Mucosa of descending colon (tissue), 3 donors: ENCODE results near the gene OR2M3. TPM values are rescaled to one million over a fixed set of nuclear protein-coding genes. Genes with fewer than 3 reads are reported as not detected.

Source experiments
- ATAC-seq: fragments of 200-7000 bp; cut with Tn5 transposase; one replicate; pipeline ENCODE4 v1.9.1; 2020; ENCODE audit warnings: mild to moderate bottlenecking, moderate library complexity
- DNase-seq, 3 donors: peaks; one replicate each; pipeline ENCODE4 v3.0.0-alpha.2; 2020
- H3K36me3 ChIP-seq: fragments of 200-600 bp; one replicate; pipeline ENCODE4 v1.8.0; 2021; ENCODE audit warnings: low read depth, mild to moderate bottlenecking
- H3K4me1 ChIP-seq: fragments of 200-600 bp; one replicate; pipeline ENCODE4 v1.8.0; 2021; ENCODE audit warnings: low read depth, mild to moderate bottlenecking
- H3K4me3 ChIP-seq: fragments of 200-600 bp; one replicate; pipeline ENCODE4 v1.8.0; 2021; ENCODE audit warnings: mild to moderate bottlenecking
- H3K9me3 ChIP-seq: fragments of 200-600 bp; one replicate; pipeline ENCODE4 v1.8.0; 2021; ENCODE audit warnings: mild to moderate bottlenecking
- intact Hi-C, 2 donors: fragments of 100-400 bp; cut with DNase I in 1 of 2; cut with micrococcal nuclease in 1 of 2; formaldehyde crosslinking; loops; one replicate each; pipeline versions ENCODE4 v1.11.0 to v1.11.1; 2022; cut with DNase I, micrococcal nuclease
- long read RNA-seq, 2 donors: library from polyadenylated mRNA; unstranded; transcript quantifications; one replicate each; pipeline ENCODE4 v2.0.0, GENCODE V29; 2019 to 2021
- total RNA-seq, 3 donors: library from RNA; stranded (reverse); fragmentation: NEBNext Ultra II Directional in 2 of 3; extraction: Animal tissue kit (Norgen Biotek cat#: 25700) in 2 of 3; gene quantifications; one replicate each; pipeline versions ENCODE4 v1.2.1 to v1.2.4, GENCODE V29; 2021 to 2023
- TF ChIP-seq, protein P1 (sequence below): fragments of 200-600 bp; IDR thresholded peaks from one replicate; pipeline ENCODE4 v1.8.0; 2022; ENCODE audit warnings: antibody characterized with exemption, mild to moderate bottlenecking
- donor health status: DM: no; HTN: no; CAD: no; lungs with moderate emphysema.
- donor health status: DM: no; HTN: no; CAD: no.
- donor health status: DM: no; HTN: yes; CAD: no.

The OR2M3 gene
- not detected for total RNA-seq
- long read RNA-seq, donor 1: 0 reads
- long read RNA-seq, donor 2: 0 reads

- H3K4me3 ChIP-seq: no peak within 1 kb of the TSS
- intact Hi-C loops: no loop called here
- DNase-seq: no peak
- peaks cover 37% of the 10 kb centered on the region for H3K9me3 ChIP-seq
- H3K36me3 ChIP-seq: no peaks in the 10 kb centered on the region
- ATAC-seq: no peak
- no peaks in the 10 kb centered on the region for H3K4me1 ChIP-seq
- TF ChIP-seq, protein P1, sequence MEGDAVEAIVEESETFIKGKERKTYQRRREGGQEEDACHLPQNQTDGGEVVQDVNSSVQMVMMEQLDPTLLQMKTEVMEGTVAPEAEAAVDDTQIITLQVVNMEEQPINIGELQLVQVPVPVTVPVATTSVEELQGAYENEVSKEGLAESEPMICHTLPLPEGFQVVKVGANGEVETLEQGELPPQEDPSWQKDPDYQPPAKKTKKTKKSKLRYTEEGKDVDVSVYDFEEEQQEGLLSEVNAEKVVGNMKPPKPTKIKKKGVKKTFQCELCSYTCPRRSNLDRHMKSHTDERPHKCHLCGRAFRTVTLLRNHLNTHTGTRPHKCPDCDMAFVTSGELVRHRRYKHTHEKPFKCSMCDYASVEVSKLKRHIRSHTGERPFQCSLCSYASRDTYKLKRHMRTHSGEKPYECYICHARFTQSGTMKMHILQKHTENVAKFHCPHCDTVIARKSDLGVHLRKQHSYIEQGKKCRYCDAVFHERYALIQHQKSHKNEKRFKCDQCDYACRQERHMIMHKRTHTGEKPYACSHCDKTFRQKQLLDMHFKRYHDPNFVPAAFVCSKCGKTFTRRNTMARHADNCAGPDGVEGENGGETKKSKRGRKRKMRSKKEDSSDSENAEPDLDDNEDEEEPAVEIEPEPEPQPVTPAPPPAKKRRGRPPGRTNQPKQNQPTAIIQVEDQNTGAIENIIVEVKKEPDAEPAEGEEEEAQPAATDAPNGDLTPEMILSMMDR: no peak
Measured at GRCh38 chr1:248196965-248197364, at the start of gene OR2M3. TSS of gene OR2M3 (plus strand) at chr1:248197265. CDS start at chr1:248203068, 5,803 bp downstream.

GRCh38 chr1:248152056-248152827, 44.8 kb upstream of the OR2M3 start:
- no peaks in the 10 kb centered on the region for H3K4me1 ChIP-seq
- H3K36me3 ChIP-seq: no peaks in the 10 kb centered on the region
- H3K4me3 ChIP-seq: no peak overlapping the region
- H3K9me3 ChIP-seq: peaks cover 53% of the 10 kb centered on the region
- no peak for ATAC-seq
- DNase-seq: no peak
- intact Hi-C loops: no loop called here
- TF ChIP-seq, protein P1: no peak

GRCh38 chr1:248155927-248156326, 41.1 kb upstream of the OR2M3 start:
- no peak overlapping the region for H3K4me3 ChIP-seq
- TF ChIP-seq, protein P1: no peak
- intact Hi-C loops: no loop called here
- ATAC-seq (no peak), DNase-seq (no peak)
- no peaks in the 10 kb centered on the region for H3K4me1 ChIP-seq
- no peaks in the 10 kb centered on the region for H3K36me3 ChIP-seq
- peaks cover 45% of the 10 kb centered on the region for H3K9me3 ChIP-seq

- Histone ChIP-seq H3K4me1 (no peaks in the 10 kb centered on the region), H3K9me3 (peaks cover 36% of the 10 kb centered on the region), H3K4me3 (no peak overlapping the region), H3K36me3 (no peaks in the 10 kb centered on the region)
- DNase-seq (no peak), ATAC-seq (no peak)
- TF ChIP-seq, protein P1: no peak
- intact Hi-C loops: no loop called here
Measured at GRCh38 chr1:248158758-248159157, 38.3 kb upstream of the OR2M3 start.

DNA sequence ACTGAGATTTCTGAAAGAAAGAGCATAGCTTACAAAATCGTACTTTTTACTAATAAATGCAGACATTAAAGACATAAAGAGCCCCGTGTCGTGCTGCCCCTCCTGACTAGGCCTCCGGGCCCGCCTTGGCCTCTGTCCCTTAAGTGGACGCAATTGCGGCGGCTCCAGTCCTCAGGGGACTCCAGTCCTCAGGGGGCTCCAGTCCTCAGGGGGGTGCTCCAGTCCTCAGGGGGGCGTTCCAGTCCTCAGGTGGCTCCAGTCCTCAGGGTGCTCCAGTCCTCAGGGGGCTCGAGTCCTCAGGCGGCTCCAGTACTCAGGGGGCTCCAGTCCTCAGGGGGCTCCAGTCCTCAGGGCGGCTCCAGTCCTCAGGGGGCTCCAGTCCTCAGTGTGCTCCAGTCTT, 33.0 kb upstream of the OR2M3 start:
- no peak for ATAC-seq
- TF ChIP-seq, protein P1: no peak
- H3K9me3 ChIP-seq: peaks cover 30% of the 10 kb centered on the region
- no peaks in the 10 kb centered on the region for H3K36me3 ChIP-seq
- H3K4me3 ChIP-seq: no peak overlapping the region
- H3K4me1 ChIP-seq: no peaks in the 10 kb centered on the region
- intact Hi-C loops: no loop called here
- DNase-seq: no peak
